Endothelial cell of umbilical vein (primary cell): ENCODE data around the gene DYNLRB2. TPM values are rescaled to one million over a fixed set of nuclear protein-coding genes. Genes with fewer than 3 reads are reported as not detected.

Experiments
- BruUV-seq: library from RNA; stranded (reverse); fragments of 400-500 nt; replicated peaks from 2 replicates; lab custom pipeline; 2021; lab: Mats Ljungman, UMichigan
- CTCF ChIA-PET: fragments of 300-600, 350-600 bp; sonication (Branson Sonifier 250); formaldehyde crosslinking; loops from one replicate; lab custom pipeline; 2021; ENCODE audit warnings: antibody characterized with exemption, inconsistent platforms; lab: Charles Lee
- POLR2A ChIA-PET: fragments of 300-600, 350-600 bp; sonication (Branson Sonifier 250); formaldehyde crosslinking; loops from one replicate; lab custom pipeline; 2021; ENCODE audit warnings: antibody characterized with exemption, inconsistent platforms; lab: Charles Lee
- DNase-seq: peaks from one replicate; pipeline ENCODE4 v3.0.0-alpha.2; 2011; ENCODE audit warnings: low read depth, low spot score
- FAIRE-seq: peaks from 2 replicates; lab custom pipeline; 2011; peaks lifted over from hg19 to GRCh38; lab: Jason Lieb, UNC
- H2AFZ ChIP-seq: 2 replicates; pipeline ENCODE4 v1.6.0; 2012; ENCODE audit warnings: low read depth, low read length, control low read depth, inconsistent platforms
- H3K27ac ChIP-seq: 2 replicates; pipeline ENCODE4 v1.5.1; 2011; ENCODE audit warnings: low read depth, mild to moderate bottlenecking, control low read depth, low read length, moderate library complexity; ENCODE audit not compliant: insufficient read depth
- H3K27me3 ChIP-seq, 2 experiments: 2 replicates each; pipeline versions ENCODE4 v1.6.0 to v1.6.1; 2011; ENCODE audit warnings: low read length in 2 of 2, mixed read lengths in 1 of 2; ENCODE audit not compliant: control insufficient read depth in 2 of 2, insufficient read depth in 2 of 2
- H3K36me3 ChIP-seq, 2 experiments: 2 replicates in 1 of 2; 3 replicates in 1 of 2; pipeline ENCODE4 v1.5.1; 2011; ENCODE audit warnings: low read length in 2 of 2, mild to moderate bottlenecking in 1 of 2, moderate library complexity in 1 of 2; ENCODE audit not compliant: control insufficient read depth in 2 of 2, insufficient read depth in 2 of 2; ENCODE audit errors: extremely low read depth in 1 of 2
- H3K4me1 ChIP-seq: 3 replicates; pipeline ENCODE4 v1.5.1; 2011; ENCODE audit warnings: mild to moderate bottlenecking, low read length; ENCODE audit not compliant: control insufficient read depth, insufficient read depth; ENCODE audit errors: extremely low read depth
- H3K4me2 ChIP-seq: 2 replicates; pipeline ENCODE4 v1.6.1; 2011; ENCODE audit warnings: low read length, control low read depth, mixed read lengths; ENCODE audit not compliant: insufficient read depth
- H3K4me3 ChIP-seq, 3 experiments: fragments of 200-600 bp in 1 of 3; sonication (generic), shearing (Covaris generic) in 1 of 3; replicated peaks in 1 of 3; 2 replicates each; pipeline ENCODE4 v1.5.1; 2011 to 2016; ENCODE audit warnings: control low read depth in 3 of 3, low read length in 3 of 3, mild to moderate bottlenecking in 2 of 3, inconsistent platforms in 1 of 3, low read depth in 1 of 3, moderate library complexity in 1 of 3; ENCODE audit not compliant: insufficient read depth in 1 of 3
- H3K79me2 ChIP-seq: 2 replicates; pipeline ENCODE4 v1.6.0; 2012; ENCODE audit warnings: low read length, inconsistent platforms; ENCODE audit not compliant: control insufficient read depth, insufficient read depth
- H3K9ac ChIP-seq: replicated peaks from 2 replicates; pipeline ENCODE3; 2011; ENCODE audit warnings: low read length, control low read depth; ENCODE audit not compliant: insufficient read depth; ENCODE audit errors: extremely low read depth
- H3K9me1 ChIP-seq: replicated peaks from 3 replicates; pipeline ENCODE4 v1.6.0; 2011; ENCODE audit warnings: mild to moderate bottlenecking, low read length; ENCODE audit not compliant: control insufficient read depth, insufficient read depth; ENCODE audit errors: extremely low read depth
- H3K9me3 ChIP-seq: replicated peaks from 2 replicates; pipeline ENCODE4 v1.5.1; 2012; ENCODE audit warnings: low read length, inconsistent platforms; ENCODE audit not compliant: control insufficient read depth, insufficient read depth
- H4K20me1 ChIP-seq: replicated peaks from 2 replicates; pipeline ENCODE3; 2011; ENCODE audit warnings: mild to moderate bottlenecking, low read length; ENCODE audit not compliant: control insufficient read depth, insufficient read depth; ENCODE audit errors: extremely low read depth
- EZH2 ChIP-seq: IDR thresholded peaks from 2 replicates; pipeline ENCODE4 v1.6.1; 2012; ENCODE audit warnings: borderline replicate concordance, low read depth, mild to moderate bottlenecking, moderate library complexity, low read length, inconsistent platforms; ENCODE audit not compliant: severe bottlenecking
- FOS ChIP-seq: IDR thresholded peaks from 2 replicates; pipeline ENCODE4 v1.6.1; 2011; ENCODE audit warnings: mild to moderate bottlenecking, low read length, moderate library complexity, borderline replicate concordance; ENCODE audit not compliant: insufficient read depth
- GATA2 ChIP-seq: IDR thresholded peaks from 2 replicates; pipeline ENCODE4 v1.7.0; 2011; ENCODE audit warnings: low read depth, mild to moderate bottlenecking, moderate library complexity, mixed read lengths, low read length; ENCODE audit not compliant: insufficient read length, insufficient read depth
- JUN ChIP-seq: IDR thresholded peaks from 2 replicates; pipeline ENCODE4 v1.6.1; 2011; ENCODE audit warnings: borderline replicate concordance, low read depth; ENCODE audit not compliant: insufficient read length, insufficient read depth
- MYC ChIP-seq: IDR thresholded peaks from one replicate; pipeline ENCODE4 v1.6.1; 2011; ENCODE audit warnings: mild to moderate bottlenecking, low read depth, low read length
- POLR2A ChIP-seq: IDR thresholded peaks from 2 replicates; pipeline ENCODE4 v1.6.1; 2012; ENCODE audit warnings: low read depth, mild to moderate bottlenecking, control low read depth, low read length
- POLR2AphosphoS5 ChIP-seq: IDR thresholded peaks from 2 replicates; pipeline ENCODE4 v1.6.1; 2012; ENCODE audit warnings: low read depth, mild to moderate bottlenecking, control low read depth, low read length, moderate library complexity; ENCODE audit not compliant: insufficient read depth
- dilution Hi-C: fragments of 300-500 bp; cut with MboI; formaldehyde crosslinking; loops from one replicate; pipeline ENCODE4 v1.15.0; 2019; ENCODE audit warnings: low sequenced_read_pairs; ENCODE audit not compliant: extremely low pct_ligation_motif_present
- intact Hi-C: fragments of 100-400 bp; cut with micrococcal nuclease; formaldehyde crosslinking; loops from one replicate; pipeline ENCODE4 v1.10.0; 2022
- polyA plus RNA-seq, 4 experiments: library from polyadenylated mRNA; depleted of rRNA in 3 of 4; stranded (reverse) in 3 of 4; unstranded in 1 of 4; fragments of >200 nt; gene quantifications; 2 replicates each; pipeline versions ENCODE4 v1.2.1 to v1.2.3, GENCODE V29; 2011 to 2012; ENCODE audit warnings: missing spikeins in 1 of 4
- total RNA-seq: library from RNA; stranded (reverse); gene quantifications from 2 replicates; pipeline ENCODE4 v1.2.3, GENCODE V29; 2021
- TF ChIP-seq, protein P1 (sequence below): IDR thresholded peaks from 2 replicates; pipeline ENCODE4 v1.6.1; 2011; ENCODE audit not compliant: insufficient read depth, insufficient read length
- TF ChIP-seq, protein P2 (sequence below), 2 donors: IDR thresholded peaks; 1 replicate in 1 of 2; 2 replicates in 1 of 2; pipeline ENCODE4 v1.5.1; 2011; ENCODE audit warnings: low read length in 2 of 2, mild to moderate bottlenecking in 2 of 2, moderate library complexity in 2 of 2, control low read depth in 1 of 2, inconsistent platforms in 1 of 2, low read depth in 1 of 2; ENCODE audit not compliant: insufficient read depth in 1 of 2; ENCODE audit errors: extremely low read depth in 1 of 2

The DYNLRB2 gene
- total and polyA plus RNA-seq, 2 donors (not counting 3 experiments of a cell fraction or from before 2014, with no cell fraction given): not detected

DNA sequence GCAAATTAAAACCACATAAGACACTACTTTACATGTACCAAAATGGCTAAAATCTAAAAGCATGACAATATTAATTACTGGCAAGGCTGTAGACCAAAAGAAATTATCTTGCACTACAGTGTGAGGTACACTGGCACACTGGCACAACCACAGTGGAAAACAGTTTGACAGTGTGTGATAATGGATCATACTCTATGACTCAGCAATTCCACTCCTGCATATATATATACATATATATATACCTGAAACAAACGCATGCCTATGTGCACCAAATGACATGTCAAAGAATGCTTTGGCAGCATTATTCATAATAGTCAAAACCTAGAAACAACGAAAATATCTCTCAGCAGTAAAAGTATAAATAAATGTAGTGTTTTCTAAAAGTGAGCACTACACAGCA is 4.6 kb upstream of the DYNLRB2 start:
- H3K79me2 ChIP-seq: no peaks in the 10 kb centered on the region
- peaks cover 10 to 47% of the 10 kb centered on the region in 2 experiments for H3K27me3 ChIP-seq
- H3K9me1 ChIP-seq: no peaks in the 10 kb centered on the region
- FAIRE-seq (no peak), DNase-seq (no peak)
- H3K36me3 ChIP-seq: no peaks in the 10 kb centered on the region
- H2AFZ ChIP-seq: no peak overlapping the region
- BruUV-seq: no TSS peak
- no peaks in the 10 kb centered on the region for H4K20me1 ChIP-seq
- intact Hi-C loops (no loop called here), dilution Hi-C loops (no loop called here)
- CTCF ChIA-PET: interaction anchor here (1.0 kb wide), 1 partner anchor 10 kb away, joined by 3 read pairs; no protein-coding TSS in a partner anchor
- TF ChIP-seq GATA2: no peak
- TF ChIP-seq, protein P1, sequence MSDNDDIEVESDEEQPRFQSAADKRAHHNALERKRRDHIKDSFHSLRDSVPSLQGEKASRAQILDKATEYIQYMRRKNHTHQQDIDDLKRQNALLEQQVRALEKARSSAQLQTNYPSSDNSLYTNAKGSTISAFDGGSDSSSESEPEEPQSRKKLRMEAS: no peak
- TF ChIP-seq POLR2A: no peak
- TF ChIP-seq, protein P2, sequence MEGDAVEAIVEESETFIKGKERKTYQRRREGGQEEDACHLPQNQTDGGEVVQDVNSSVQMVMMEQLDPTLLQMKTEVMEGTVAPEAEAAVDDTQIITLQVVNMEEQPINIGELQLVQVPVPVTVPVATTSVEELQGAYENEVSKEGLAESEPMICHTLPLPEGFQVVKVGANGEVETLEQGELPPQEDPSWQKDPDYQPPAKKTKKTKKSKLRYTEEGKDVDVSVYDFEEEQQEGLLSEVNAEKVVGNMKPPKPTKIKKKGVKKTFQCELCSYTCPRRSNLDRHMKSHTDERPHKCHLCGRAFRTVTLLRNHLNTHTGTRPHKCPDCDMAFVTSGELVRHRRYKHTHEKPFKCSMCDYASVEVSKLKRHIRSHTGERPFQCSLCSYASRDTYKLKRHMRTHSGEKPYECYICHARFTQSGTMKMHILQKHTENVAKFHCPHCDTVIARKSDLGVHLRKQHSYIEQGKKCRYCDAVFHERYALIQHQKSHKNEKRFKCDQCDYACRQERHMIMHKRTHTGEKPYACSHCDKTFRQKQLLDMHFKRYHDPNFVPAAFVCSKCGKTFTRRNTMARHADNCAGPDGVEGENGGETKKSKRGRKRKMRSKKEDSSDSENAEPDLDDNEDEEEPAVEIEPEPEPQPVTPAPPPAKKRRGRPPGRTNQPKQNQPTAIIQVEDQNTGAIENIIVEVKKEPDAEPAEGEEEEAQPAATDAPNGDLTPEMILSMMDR (IDR thresholded peaks at IDR 0.05; ENCODE audit: extremely low read depth in 1 of 2, insufficient read depth in 1 of 2, low read depth in 1 of 2, low read length in 2 of 2): no peak
- TF ChIP-seq EZH2: no peak
- TF ChIP-seq JUN: no peak
- TF ChIP-seq FOS: no peak
- TF ChIP-seq POLR2AphosphoS5: no peak
- TF ChIP-seq MYC: no peak
- H3K4me1 ChIP-seq: peaks cover 8% of the 10 kb centered on the region
- no peak overlapping the region for H3K4me2 ChIP-seq
- H3K27ac ChIP-seq: no peak overlapping the region
- no peak overlapping the region for H3K4me3 ChIP-seq
- POLR2A ChIA-PET: no interaction called here
- H3K9ac ChIP-seq: no peak overlapping the region
- no peaks in the 10 kb centered on the region for H3K9me3 ChIP-seq
